ENCODE measurements around the gene SLC22A31. TPM values are rescaled to one million over a fixed set of nuclear protein-coding genes. Genes with fewer than 3 reads are reported as not detected.
A peak's percentile ranks its signal among the peaks of the same experiment; 100 is the strongest.

The SLC22A31 gene
- total and polyA plus RNA-seq, 9 of the 15 experiments (the other 6 are each of a cell fraction or from before 2014, with no cell fraction given): 0.29 to 2.2 (median 0.47) TPM; not detected in 3

GRCh38 chr16:89175280-89176146 lies 24.8 kb downstream of the SLC22A31 start (continued):
- no peak for TF ChIP-seq ZNF609 (CRISPR knock-in tag; IDR thresholded peaks at IDR 0.05; ENCODE audit: borderline replicate concordance)
- TF ChIP-seq CCAR2 (IDR thresholded peaks at IDR 0.05; ENCODE audit: low read depth, low read length): no peak
- no peak for TF ChIP-seq ZBTB9 (CRISPR knock-in tag; IDR thresholded peaks at IDR 0.05)
- TF ChIP-seq CBFB (CRISPR knock-in tag; IDR thresholded peaks at IDR 0.05): peak; percentile 25; the same call in 1 of the 2 replicates
- TF ChIP-seq TFE3 (CRISPR knock-in tag; IDR thresholded peaks at IDR 0.05): peak; percentile 71
- no peak for TF ChIP-seq LEF1 (IDR thresholded peaks at IDR 0.05)
- no peak for TF ChIP-seq ZNF740 (CRISPR knock-in tag; IDR thresholded peaks at IDR 0.05)
- TF ChIP-seq ZNF740 (tag; IDR thresholded peaks at IDR 0.05): no peak
- TF ChIP-seq ZNF639 (CRISPR knock-in tag; conservative IDR thresholded peaks at IDR 0.05 in 1 of 2, IDR thresholded peaks at IDR 0.05 in 1 of 2): no peak
- no peak for TF ChIP-seq PURB (CRISPR knock-in tag; IDR thresholded peaks at IDR 0.05; ENCODE audit: low read depth)
- no peak for TF ChIP-seq MTF1 (CRISPR knock-in tag; IDR thresholded peaks at IDR 0.05; ENCODE audit: borderline replicate concordance)
- TF ChIP-seq MAFK (IDR thresholded peaks at IDR 0.05; ENCODE audit: low read length): no peak
